ENCODE results near the gene VSTM2L. TPM values are rescaled to one million over a fixed set of nuclear protein-coding genes. Genes with fewer than 3 reads are reported as not detected.

Gene VSTM2L
- total RNA-seq, 1 experiment from 2014 or later: 39.2 TPM

- no peak for DNase-seq (ENCODE audit: low spot score)
- in situ Hi-C loops (cut with HindIII; ENCODE audit: low sequenced_read_pairs): no loop called here
These were observed 24.8 kb upstream of the VSTM2L start for GRCh38 chr20:37877832-37878772.

- in situ Hi-C loops (cut with HindIII; ENCODE audit: low sequenced_read_pairs): no loop called here
These were observed 23.9 kb upstream of the VSTM2L start for GRCh38 chr20:37878835-37879599.

GRCh38 chr20:37879843-37880242, 23.1 kb upstream of the VSTM2L start:
- no peak for DNase-seq (ENCODE audit: low spot score)
- in situ Hi-C loops (cut with HindIII; ENCODE audit: low sequenced_read_pairs): no loop called here

More at GRCh38 chr20:37878835-37879599, 23.9 kb upstream of the VSTM2L start:
- no peak for DNase-seq (ENCODE audit: low spot score)

- DNase-seq (ENCODE audit: low spot score): no peak
- in situ Hi-C loops (cut with HindIII; ENCODE audit: low sequenced_read_pairs): no loop called here
These were observed 22.0 kb upstream of the VSTM2L start for GRCh38 chr20:37880726-37881591.

- in situ Hi-C loops (cut with HindIII; ENCODE audit: low sequenced_read_pairs): no loop called here
- no peak for DNase-seq (ENCODE audit: low spot score)
These were observed 21.2 kb upstream of the VSTM2L start for GRCh38 chr20:37881601-37882343.

GRCh38 chr20:37882961-37883712, 19.8 kb upstream of the VSTM2L start:
- in situ Hi-C loops (cut with HindIII; ENCODE audit: low sequenced_read_pairs): no loop called here

GRCh38 chr20:37885042-37885441, 17.9 kb upstream of the VSTM2L start:
- in situ Hi-C loops (cut with HindIII; ENCODE audit: low sequenced_read_pairs): no loop called here
- no peak for DNase-seq (ENCODE audit: low spot score)

More at GRCh38 chr20:37882961-37883712, 19.8 kb upstream of the VSTM2L start:
- no peak for DNase-seq (ENCODE audit: low spot score)

- DNase-seq (ENCODE audit: low spot score): no peak
- in situ Hi-C loops (cut with HindIII; ENCODE audit: low sequenced_read_pairs): no loop called here
These were observed 17.1 kb upstream of the VSTM2L start for GRCh38 chr20:37885593-37886503.

- no peak for DNase-seq (ENCODE audit: low spot score)
- in situ Hi-C loops (cut with HindIII; ENCODE audit: low sequenced_read_pairs): no loop called here
These were observed 16.1 kb upstream of the VSTM2L start for GRCh38 chr20:37886851-37887297.

GRCh38 chr20:37888641-37889040, 14.3 kb upstream of the VSTM2L start:
- in situ Hi-C loops (cut with HindIII; ENCODE audit: low sequenced_read_pairs): no loop called here
- DNase-seq (ENCODE audit: low spot score): no peak

GRCh38 chr20:37890108-37890507, 12.8 kb upstream of the VSTM2L start:
- in situ Hi-C loops (cut with HindIII; ENCODE audit: low sequenced_read_pairs): no loop called here
- no peak for DNase-seq (ENCODE audit: low spot score)

GRCh38 chr20:37890643-37891042, 12.3 kb upstream of the VSTM2L start:
- DNase-seq (ENCODE audit: low spot score): no peak
- in situ Hi-C loops (cut with HindIII; ENCODE audit: low sequenced_read_pairs): no loop called here

GRCh38 chr20:37892001-37892400, 10.9 kb upstream of the VSTM2L start:
- no peak for DNase-seq (ENCODE audit: low spot score)
- in situ Hi-C loops (cut with HindIII; ENCODE audit: low sequenced_read_pairs): no loop called here

GRCh38 chr20:37893566-37894241, 9.2 kb upstream of the VSTM2L start:
- no peak for DNase-seq (ENCODE audit: low spot score)
- in situ Hi-C loops (cut with HindIII; ENCODE audit: low sequenced_read_pairs): no loop called here

GRCh38 chr20:37894454-37894853, 8.5 kb upstream of the VSTM2L start:
- in situ Hi-C loops (cut with HindIII; ENCODE audit: low sequenced_read_pairs): no loop called here

GRCh38 chr20:37895166-37895565, 7.8 kb upstream of the VSTM2L start:
- in situ Hi-C loops (cut with HindIII; ENCODE audit: low sequenced_read_pairs): no loop called here

More at GRCh38 chr20:37894454-37894853, 8.5 kb upstream of the VSTM2L start:
- DNase-seq (ENCODE audit: low spot score): no peak

More at GRCh38 chr20:37895166-37895565, 7.8 kb upstream of the VSTM2L start:
- no peak for DNase-seq (ENCODE audit: low spot score)

Data from G401 (cell line).